Stimulated activated naive CD8-positive, alpha-beta T cell treated with anti-CD3 and anti-CD28 coated beads, Interleukin-15, Interleukin-2, amounts not matched to agents 100 U/mL and 50 U/mL, for 24 hours (primary cell): ENCODE results near the gene HSPA1B.
"Not testable (repeated sequence)": the region's sequence is repeated elsewhere in the genome, so short reads cannot be mapped to it uniquely, and the experiment has no call there.

ENCODE experiments used
- ATAC-seq: fragments of 150-1000 bp; cut with Tn5 transposase; one replicate; pipeline ENCODE4 v1.10.0; 2021
- DNase-seq: peaks from one replicate; pipeline ENCODE4 v3.0.0; 2021

Gene HSPA1B

DNA sequence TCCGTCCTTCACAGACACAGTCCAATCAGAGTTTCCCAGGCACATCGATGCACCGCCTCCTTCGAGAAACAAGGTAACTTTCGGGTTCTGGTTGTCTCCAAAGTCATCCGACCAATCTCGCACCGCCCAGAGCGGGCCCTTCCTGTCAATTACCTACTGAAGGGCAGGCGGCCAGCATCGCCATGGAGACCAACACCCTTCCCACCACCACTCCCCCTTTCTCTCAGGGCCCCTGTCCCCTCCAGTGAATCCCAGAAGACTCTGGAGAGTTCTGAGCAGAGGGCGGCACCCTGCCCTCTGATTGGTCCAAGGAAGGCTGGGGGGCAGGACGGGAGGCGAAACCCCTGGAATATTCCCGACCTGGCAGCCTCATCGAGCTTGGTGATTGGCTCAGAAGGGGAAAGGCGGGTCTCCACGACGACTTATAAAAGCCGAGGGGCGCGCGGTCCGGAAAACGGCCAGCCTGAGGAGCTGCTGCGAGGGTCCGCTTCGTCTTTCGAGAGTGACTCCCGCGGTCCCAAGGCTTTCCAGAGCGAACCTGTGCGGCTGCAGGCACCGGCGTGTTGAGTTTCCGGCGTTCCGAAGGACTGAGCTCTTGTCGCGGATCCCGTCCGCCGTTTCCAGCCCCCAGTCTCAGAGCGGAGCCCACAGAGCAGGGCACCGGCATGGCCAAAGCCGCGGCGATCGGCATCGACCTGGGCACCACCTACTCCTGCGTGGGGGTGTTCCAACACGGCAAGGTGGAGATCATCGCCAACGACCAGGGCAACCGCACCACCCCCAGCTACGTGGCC, at the start of gene HSPA1B:
HSPA1B (plus strand) TSS at position 453 of the 794 bp plus-strand sequence; CDS start at position 666, 213 bp downstream.
- peak; percentile 94 for DNase-seq
- peak; percentile 92 for ATAC-seq

DNA sequence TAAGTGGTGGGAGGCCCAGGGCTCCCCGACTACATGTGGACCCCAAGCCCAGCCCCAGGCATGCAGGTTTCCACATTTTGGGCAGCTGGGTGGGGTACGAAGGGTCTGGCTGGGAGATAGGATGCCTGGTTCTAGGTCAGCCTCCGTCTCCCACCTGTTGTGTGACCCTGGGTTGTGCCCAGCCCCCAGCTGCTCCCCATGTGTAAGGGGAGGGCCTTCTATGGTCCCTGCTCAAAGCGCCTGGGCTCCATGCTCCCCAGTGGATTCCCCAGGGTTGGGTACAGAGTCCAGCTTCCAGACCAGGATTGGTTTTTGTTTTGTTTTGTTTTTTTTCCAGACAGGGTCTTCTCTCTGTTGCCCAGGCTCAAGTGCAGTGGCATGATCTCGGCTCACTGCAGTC, 49.3 kb upstream of the HSPA1B start:
- DNase-seq, result no peak
- no peak for ATAC-seq

- no peak for DNase-seq
- ATAC-seq, result no peak
Observed at GRCh38 chr6:31778999-31779885, 48.3 kb upstream of the HSPA1B start.

GRCh38 chr6:31779908-31780307, 47.6 kb upstream of the HSPA1B start:
- no peak for DNase-seq
- no peak for ATAC-seq

- ATAC-seq, result no peak
Observed at GRCh38 chr6:31780507-31781243, 46.9 kb upstream of the HSPA1B start.

DNA sequence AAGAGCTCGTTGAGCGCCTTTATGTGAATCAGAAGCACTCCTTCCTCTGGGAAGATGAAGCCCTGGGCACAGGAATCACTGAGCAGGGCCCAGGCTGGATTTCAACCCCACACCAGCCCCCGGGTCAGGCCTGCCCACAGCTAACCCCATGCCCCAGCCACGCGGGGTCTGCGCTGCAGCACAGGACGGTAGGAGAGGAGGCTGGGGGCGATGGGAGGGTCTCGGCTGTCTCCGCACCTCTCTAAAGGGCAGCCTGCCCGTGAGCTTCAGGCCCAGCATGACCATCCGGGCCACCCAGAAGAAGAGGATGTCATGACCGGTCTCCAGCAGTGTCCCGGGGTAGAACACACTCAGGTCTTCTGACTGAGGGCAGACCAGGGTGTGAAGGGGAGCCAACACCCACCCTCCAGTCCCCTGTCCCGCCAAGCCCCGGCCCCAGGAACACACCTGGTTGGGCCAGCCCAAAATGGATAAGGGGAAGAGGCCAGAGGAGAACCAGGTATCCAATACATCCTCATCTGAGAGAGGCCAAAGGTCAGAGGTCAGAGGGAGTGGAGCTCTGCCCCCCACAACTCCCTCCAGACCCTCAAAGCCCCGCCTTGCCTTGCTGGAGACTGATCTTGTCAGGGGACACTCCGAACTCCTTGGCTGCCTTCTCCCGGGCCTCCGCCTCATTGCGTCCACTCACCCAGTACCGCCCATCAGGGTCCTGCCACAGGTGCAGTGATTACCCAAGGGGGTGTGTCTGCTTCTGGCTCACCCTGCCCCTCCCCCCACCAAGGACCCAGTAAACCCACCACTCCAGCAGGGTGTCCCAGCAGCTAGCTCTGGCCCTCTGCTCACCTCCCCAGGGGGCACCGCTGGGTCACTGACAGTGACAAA, 46.1 kb upstream of the HSPA1B start:
- no peak for DNase-seq
- no peak for ATAC-seq

More at GRCh38 chr6:31780507-31781243, 46.9 kb upstream of the HSPA1B start:
- DNase-seq, result no peak

DNA sequence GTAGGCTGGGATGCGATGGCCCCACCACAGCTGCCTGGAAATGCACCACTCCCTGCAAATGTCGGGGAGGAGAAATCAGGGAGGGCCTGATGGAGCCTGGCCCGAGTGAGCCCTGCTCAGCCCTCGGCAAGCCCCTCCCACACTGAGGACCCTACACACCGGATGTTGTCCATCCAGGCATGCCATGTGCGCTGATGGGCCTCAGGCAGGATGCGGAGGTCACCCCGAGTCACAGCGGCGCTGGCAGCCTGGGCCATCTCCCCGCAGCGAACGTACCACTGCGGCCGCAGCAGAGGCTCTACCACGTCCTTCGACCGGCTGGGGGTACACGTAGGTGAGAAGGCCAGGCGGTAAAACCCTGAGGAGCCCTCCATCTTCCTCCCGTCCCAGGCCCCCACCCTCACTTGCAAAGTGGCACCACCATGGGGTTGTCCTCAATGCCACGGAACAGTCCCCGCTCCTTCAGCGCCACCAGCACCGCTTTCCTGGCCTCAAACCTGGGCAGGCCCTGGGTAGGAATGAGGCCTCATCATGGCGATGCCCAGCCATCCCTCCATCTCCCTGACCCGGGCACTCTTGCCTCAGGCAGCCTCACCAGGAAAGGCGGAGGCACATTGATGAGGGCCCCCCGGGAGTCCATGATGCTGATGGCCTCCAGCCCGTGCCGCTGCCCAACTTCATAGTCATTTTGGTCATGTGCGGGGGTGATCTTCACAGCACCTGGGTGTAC, 45.2 kb upstream of the HSPA1B start:
- ATAC-seq, result no peak
- DNase-seq, result no peak

GRCh38 chr6:31784098-31784925, 43.2 kb upstream of the HSPA1B start:
- no peak for DNase-seq
- no peak for ATAC-seq

GRCh38 chr6:31785475-31785874, 42.1 kb upstream of the HSPA1B start:
- ATAC-seq (no peak), DNase-seq (no peak)

- DNase-seq, result peak; percentile 67
Observed at GRCh38 chr6:31791324-31792089, 36.0 kb upstream of the HSPA1B start.

DNA sequence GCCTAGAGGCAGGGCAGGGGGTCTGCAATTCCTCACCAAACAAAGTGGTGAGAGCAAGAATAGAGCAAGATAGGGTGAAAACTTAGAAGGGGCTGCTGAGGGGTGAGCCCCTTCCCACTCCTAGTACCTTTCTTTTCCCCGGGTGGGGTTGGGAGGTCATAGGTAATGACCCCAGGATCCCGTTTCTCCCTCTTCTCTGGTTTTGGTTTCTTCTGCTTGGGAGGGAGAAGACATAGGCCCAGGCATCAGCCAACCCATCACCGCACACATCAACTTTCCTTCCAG, 35.5 kb upstream of the HSPA1B start:
- no peak for ATAC-seq
- DNase-seq, result no peak

More at GRCh38 chr6:31791324-31792089, 36.0 kb upstream of the HSPA1B start:
- ATAC-seq, result no peak

DNA sequence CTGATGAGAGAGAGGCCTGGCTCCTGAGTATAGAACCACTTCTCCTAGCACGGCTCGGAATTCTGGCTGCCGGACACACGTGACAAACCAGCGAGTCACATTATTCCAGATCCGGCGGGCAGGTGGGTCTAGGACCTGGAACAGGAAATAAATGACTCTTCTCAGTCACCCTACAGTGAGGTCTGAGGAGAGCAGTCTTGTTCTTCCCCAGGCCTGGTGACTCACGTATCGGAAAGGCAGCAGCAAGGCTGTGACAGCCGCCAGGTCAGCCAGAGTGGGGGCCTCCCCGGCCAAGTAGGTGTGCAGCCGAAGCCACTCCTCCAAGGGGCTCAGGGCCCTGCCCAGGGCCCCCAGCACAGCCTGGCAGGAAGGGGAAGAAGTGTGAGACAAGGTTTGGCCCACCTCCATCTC, 34.8 kb upstream of the HSPA1B start:
- DNase-seq, result peak; percentile 56
- ATAC-seq, result peak; percentile 45

- ATAC-seq, DNase-seq: not testable (repeated sequence)
Observed at GRCh38 chr6:31793927-31794245, 33.7 kb upstream of the HSPA1B start.

GRCh38 chr6:31794294-31794865, 33.2 kb upstream of the HSPA1B start:
- DNase-seq (no peak), ATAC-seq (no peak)

DNA sequence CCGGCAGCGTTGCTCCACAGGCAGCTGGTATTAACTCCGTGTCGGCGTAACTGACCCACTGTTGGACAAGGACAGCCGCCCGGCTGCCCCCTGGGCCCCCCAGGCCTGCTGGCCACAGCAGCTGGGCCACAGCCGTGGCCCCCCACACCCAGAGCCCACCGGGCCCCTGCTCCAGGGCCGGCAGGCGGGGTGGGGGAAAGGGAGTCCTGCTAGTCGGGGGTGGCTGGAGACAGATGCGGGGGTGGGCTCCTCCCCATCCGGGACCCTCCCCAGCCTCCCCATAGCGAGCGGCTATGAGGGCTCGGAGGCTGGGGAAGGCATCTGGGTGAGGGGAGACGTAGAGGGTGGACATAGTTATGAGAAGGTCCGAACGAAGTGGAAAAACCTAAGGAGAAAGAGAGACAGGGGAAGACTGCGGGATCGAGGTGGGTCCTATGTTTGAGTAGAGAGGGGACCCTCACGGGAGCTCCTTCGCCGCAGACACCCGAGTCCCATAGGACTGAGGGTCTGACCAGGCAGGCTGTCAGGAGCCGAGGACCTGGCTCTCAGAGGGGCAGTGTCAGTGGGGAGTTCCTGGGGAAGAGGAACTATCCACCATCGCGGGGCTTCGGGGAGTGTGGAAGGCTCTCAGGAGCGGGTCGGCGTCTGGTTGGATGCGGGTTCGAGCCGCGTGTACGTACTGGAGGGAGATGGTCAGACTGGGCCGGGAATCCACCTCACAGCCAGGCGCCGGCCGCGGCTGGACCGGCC, 32.5 kb upstream of the HSPA1B start:
- ATAC-seq (peak; percentile 15), DNase-seq (no peak)

- DNase-seq (peak; percentile 92), ATAC-seq (peak; percentile 85)
Observed at GRCh38 chr6:31795616-31796298, 31.8 kb upstream of the HSPA1B start, which contains the start of gene VARS1. Gene VARS1 (minus strand): TSS chr6:31795752. CDS start chr6:31795217, 535 bp downstream.

GRCh38 chr6:31796993-31797385, 30.5 kb upstream of the HSPA1B start:
- DNase-seq (no peak), ATAC-seq (no peak)
